Endothelial cell of umbilical vein (primary cell): ENCODE measurements around the gene HSPA14. TPM values are rescaled to one million over a fixed set of nuclear protein-coding genes. Genes with fewer than 3 reads are reported as not detected.

ENCODE experiments used
- BruUV-seq: library from RNA; stranded (reverse); fragments of 400-500 nt; replicated peaks from 2 replicates; lab custom pipeline; 2021; lab: Mats Ljungman, UMichigan
- CTCF ChIA-PET: fragments of 300-600, 350-600 bp; sonication (Branson Sonifier 250); formaldehyde crosslinking; loops from one replicate; lab custom pipeline; 2021; ENCODE audit warnings: antibody characterized with exemption, inconsistent platforms; lab: Charles Lee
- POLR2A ChIA-PET: fragments of 300-600, 350-600 bp; sonication (Branson Sonifier 250); formaldehyde crosslinking; loops from one replicate; lab custom pipeline; 2021; ENCODE audit warnings: antibody characterized with exemption, inconsistent platforms; lab: Charles Lee
- DNase-seq: peaks from one replicate; pipeline ENCODE4 v3.0.0-alpha.2; 2011; ENCODE audit warnings: low read depth, low spot score
- FAIRE-seq: peaks from 2 replicates; lab custom pipeline; 2011; peaks lifted over from hg19 to GRCh38; lab: Jason Lieb, UNC
- H2AFZ ChIP-seq: 2 replicates; pipeline ENCODE4 v1.6.0; 2012; ENCODE audit warnings: low read depth, low read length, control low read depth, inconsistent platforms
- H3K27ac ChIP-seq: 2 replicates; pipeline ENCODE4 v1.5.1; 2011; ENCODE audit warnings: low read depth, mild to moderate bottlenecking, control low read depth, low read length, moderate library complexity; ENCODE audit not compliant: insufficient read depth
- H3K27me3 ChIP-seq, 2 experiments: 2 replicates each; pipeline versions ENCODE4 v1.6.0 to v1.6.1; 2011; ENCODE audit warnings: low read length in 2 of 2, mixed read lengths in 1 of 2; ENCODE audit not compliant: control insufficient read depth in 2 of 2, insufficient read depth in 2 of 2
- H3K36me3 ChIP-seq, 2 experiments: 2 replicates in 1 of 2; 3 replicates in 1 of 2; pipeline ENCODE4 v1.5.1; 2011; ENCODE audit warnings: low read length in 2 of 2, mild to moderate bottlenecking in 1 of 2, moderate library complexity in 1 of 2; ENCODE audit not compliant: control insufficient read depth in 2 of 2, insufficient read depth in 2 of 2; ENCODE audit errors: extremely low read depth in 1 of 2
- H3K4me1 ChIP-seq: 3 replicates; pipeline ENCODE4 v1.5.1; 2011; ENCODE audit warnings: mild to moderate bottlenecking, low read length; ENCODE audit not compliant: control insufficient read depth, insufficient read depth; ENCODE audit errors: extremely low read depth
- H3K4me2 ChIP-seq: 2 replicates; pipeline ENCODE4 v1.6.1; 2011; ENCODE audit warnings: low read length, control low read depth, mixed read lengths; ENCODE audit not compliant: insufficient read depth
- H3K4me3 ChIP-seq, 3 experiments: fragments of 200-600 bp in 1 of 3; sonication (generic), shearing (Covaris generic) in 1 of 3; replicated peaks in 1 of 3; 2 replicates each; pipeline ENCODE4 v1.5.1; 2011 to 2016; ENCODE audit warnings: control low read depth in 3 of 3, low read length in 3 of 3, mild to moderate bottlenecking in 2 of 3, inconsistent platforms in 1 of 3, low read depth in 1 of 3, moderate library complexity in 1 of 3; ENCODE audit not compliant: insufficient read depth in 1 of 3
- H3K79me2 ChIP-seq: 2 replicates; pipeline ENCODE4 v1.6.0; 2012; ENCODE audit warnings: low read length, inconsistent platforms; ENCODE audit not compliant: control insufficient read depth, insufficient read depth
- H3K9ac ChIP-seq: replicated peaks from 2 replicates; pipeline ENCODE3; 2011; ENCODE audit warnings: low read length, control low read depth; ENCODE audit not compliant: insufficient read depth; ENCODE audit errors: extremely low read depth
- H3K9me1 ChIP-seq: replicated peaks from 3 replicates; pipeline ENCODE4 v1.6.0; 2011; ENCODE audit warnings: mild to moderate bottlenecking, low read length; ENCODE audit not compliant: control insufficient read depth, insufficient read depth; ENCODE audit errors: extremely low read depth
- H3K9me3 ChIP-seq: replicated peaks from 2 replicates; pipeline ENCODE4 v1.5.1; 2012; ENCODE audit warnings: low read length, inconsistent platforms; ENCODE audit not compliant: control insufficient read depth, insufficient read depth
- H4K20me1 ChIP-seq: replicated peaks from 2 replicates; pipeline ENCODE3; 2011; ENCODE audit warnings: mild to moderate bottlenecking, low read length; ENCODE audit not compliant: control insufficient read depth, insufficient read depth; ENCODE audit errors: extremely low read depth
- CTCF ChIP-seq, 2 donors: IDR thresholded peaks; 1 replicate in 1 of 2; 2 replicates in 1 of 2; pipeline ENCODE4 v1.5.1; 2011; ENCODE audit warnings: low read length in 2 of 2, mild to moderate bottlenecking in 2 of 2, moderate library complexity in 2 of 2, control low read depth in 1 of 2, inconsistent platforms in 1 of 2, low read depth in 1 of 2; ENCODE audit not compliant: insufficient read depth in 1 of 2; ENCODE audit errors: extremely low read depth in 1 of 2
- EZH2 ChIP-seq: IDR thresholded peaks from 2 replicates; pipeline ENCODE4 v1.6.1; 2012; ENCODE audit warnings: borderline replicate concordance, low read depth, mild to moderate bottlenecking, moderate library complexity, low read length, inconsistent platforms; ENCODE audit not compliant: severe bottlenecking
- FOS ChIP-seq: IDR thresholded peaks from 2 replicates; pipeline ENCODE4 v1.6.1; 2011; ENCODE audit warnings: mild to moderate bottlenecking, low read length, moderate library complexity, borderline replicate concordance; ENCODE audit not compliant: insufficient read depth
- GATA2 ChIP-seq: IDR thresholded peaks from 2 replicates; pipeline ENCODE4 v1.7.0; 2011; ENCODE audit warnings: low read depth, mild to moderate bottlenecking, moderate library complexity, mixed read lengths, low read length; ENCODE audit not compliant: insufficient read length, insufficient read depth
- JUN ChIP-seq: IDR thresholded peaks from 2 replicates; pipeline ENCODE4 v1.6.1; 2011; ENCODE audit warnings: borderline replicate concordance, low read depth; ENCODE audit not compliant: insufficient read length, insufficient read depth
- MAX ChIP-seq: IDR thresholded peaks from 2 replicates; pipeline ENCODE4 v1.6.1; 2011; ENCODE audit not compliant: insufficient read depth, insufficient read length
- MYC ChIP-seq: IDR thresholded peaks from one replicate; pipeline ENCODE4 v1.6.1; 2011; ENCODE audit warnings: mild to moderate bottlenecking, low read depth, low read length
- POLR2A ChIP-seq: IDR thresholded peaks from 2 replicates; pipeline ENCODE4 v1.6.1; 2012; ENCODE audit warnings: low read depth, mild to moderate bottlenecking, control low read depth, low read length
- POLR2AphosphoS5 ChIP-seq: IDR thresholded peaks from 2 replicates; pipeline ENCODE4 v1.6.1; 2012; ENCODE audit warnings: low read depth, mild to moderate bottlenecking, control low read depth, low read length, moderate library complexity; ENCODE audit not compliant: insufficient read depth
- dilution Hi-C: fragments of 300-500 bp; cut with MboI; formaldehyde crosslinking; loops from one replicate; pipeline ENCODE4 v1.15.0; 2019; ENCODE audit warnings: low sequenced_read_pairs; ENCODE audit not compliant: extremely low pct_ligation_motif_present
- intact Hi-C: fragments of 100-400 bp; cut with micrococcal nuclease; formaldehyde crosslinking; loops from one replicate; pipeline ENCODE4 v1.10.0; 2022
- polyA plus RNA-seq, 4 experiments: library from polyadenylated mRNA; depleted of rRNA in 3 of 4; stranded (reverse) in 3 of 4; unstranded in 1 of 4; fragments of >200 nt; gene quantifications; 2 replicates each; pipeline versions ENCODE4 v1.2.1 to v1.2.3, GENCODE V29; 2011 to 2012; ENCODE audit warnings: missing spikeins in 1 of 4
- total RNA-seq: library from RNA; stranded (reverse); gene quantifications from 2 replicates; pipeline ENCODE4 v1.2.3, GENCODE V29; 2021

The HSPA14 gene
- total and polyA plus RNA-seq, 2 donors (not counting 3 experiments of a cell fraction or from before 2014, with no cell fraction given): 7.6 to 15.7 TPM

GRCh38 chr10:14810969-14811953, 26.8 kb upstream of the HSPA14 start:
- Histone ChIP-seq H3K27me3 (no peaks in the 10 kb centered on the region), H3K9me1 (no peaks in the 10 kb centered on the region), H3K4me2 (no peak overlapping the region), H3K9me3 (no peaks in the 10 kb centered on the region), H3K27ac (no peak overlapping the region), H3K9ac (no peak overlapping the region), H3K36me3 (no peaks in the 10 kb centered on the region), H3K79me2 (no peaks in the 10 kb centered on the region), H2AFZ (no peak overlapping the region), H3K4me3 (no peak overlapping the region), H3K4me1 (no peaks in the 10 kb centered on the region), H4K20me1 (no peaks in the 10 kb centered on the region)
- no peak for DNase-seq
- CTCF ChIA-PET: interaction anchor here (1.1 to 1.3 kb wide), 2 partner anchors 12 to 211 kb away, joined by 3 to 4 read pairs; no protein-coding TSS in a partner anchor
- no TSS peak for BruUV-seq
- dilution Hi-C loops (no loop called here), intact Hi-C loops (no loop called here)
- TF ChIP-seq POLR2AphosphoS5 (no peak), GATA2 (no peak), FOS (no peak), CTCF (IDR thresholded peaks at IDR 0.05; ENCODE audit: extremely low read depth in 1 of 2, insufficient read depth in 1 of 2, low read depth in 1 of 2, low read length in 2 of 2) (no peak), MAX (no peak), EZH2 (no peak), POLR2A (no peak), JUN (no peak), MYC (no peak)
- FAIRE-seq: no peak
- POLR2A ChIA-PET: no interaction called here
